MCF 10A (cell line): ENCODE results near the gene NYAP1. TPM values are rescaled to one million over a fixed set of nuclear protein-coding genes. Genes with fewer than 3 reads are reported as not detected.
"Not testable (repeated sequence)": the region's sequence is repeated elsewhere in the genome, so short reads cannot be mapped to it uniquely, and the experiment has no call there.

Experiments used
- BruUV-seq: library from RNA; stranded (reverse); fragments of 400-500 nt; replicated peaks from 2 replicates; lab custom pipeline; 2021; lab: Mats Ljungman, UMichigan
- CTCF ChIA-PET: fragments of 300-600 bp; sonication (Branson Sonifier 250); formaldehyde crosslinking; extraction: SDS; loops from one replicate; lab custom pipeline; 2021; ENCODE audit warnings: antibody characterized with exemption, inconsistent platforms; lab: Yijun Ruan, JAX
- POLR2A ChIA-PET: fragments of 300-600, 350-650 bp; sonication (Branson Sonifier 250); formaldehyde crosslinking; extraction: SDS; loops from one replicate; lab custom pipeline; 2020; ENCODE audit warnings: antibody characterized with exemption, inconsistent platforms; lab: Yijun Ruan, JAX
- DNase-seq: peaks from one replicate; pipeline ENCODE4 v3.0.0-alpha.2; 2018; ENCODE audit not compliant: unreplicated experiment
- H3K27ac Mint-ChIP-seq: one replicate; pipeline ENCODE4 v1.8.0; 2022; ENCODE audit warnings: mild to moderate bottlenecking, low read depth, mixed read lengths; ENCODE audit not compliant: unreplicated experiment
- H3K27me3 Mint-ChIP-seq: one replicate; pipeline ENCODE4 v1.8.0; 2022; ENCODE audit warnings: mixed read lengths; ENCODE audit not compliant: insufficient read depth, unreplicated experiment
- H3K36me3 Mint-ChIP-seq: one replicate; pipeline ENCODE4 v1.8.0; 2022; ENCODE audit warnings: mild to moderate bottlenecking, moderate library complexity, mixed read lengths; ENCODE audit not compliant: insufficient read depth, unreplicated experiment
- H3K4me1 Mint-ChIP-seq: one replicate; pipeline ENCODE4 v1.8.0; 2022; ENCODE audit warnings: mixed read lengths; ENCODE audit not compliant: insufficient read depth, unreplicated experiment
- H3K4me3 Mint-ChIP-seq: one replicate; pipeline ENCODE4 v1.8.0; 2022; ENCODE audit warnings: mild to moderate bottlenecking, moderate library complexity, mixed read lengths; ENCODE audit not compliant: unreplicated experiment
- H3K9me3 Mint-ChIP-seq: one replicate; pipeline ENCODE4 v1.8.0; 2022; ENCODE audit warnings: mixed read lengths; ENCODE audit not compliant: unreplicated experiment
- CTCF ChIP-seq: fragments of 200-600 bp; IDR thresholded peaks from one replicate; pipeline ENCODE4 v1.8.0; 2022; ENCODE audit warnings: antibody characterized with exemption, mild to moderate bottlenecking; ENCODE audit not compliant: unreplicated experiment
- intact Hi-C: fragments of 100-400 bp; cut with micrococcal nuclease; formaldehyde crosslinking; loops from 2 replicates; pipeline ENCODE4 v1.14.1; 2022
- total RNA-seq: library from RNA; stranded (reverse); gene quantifications from 2 replicates; pipeline ENCODE4 v1.2.3, GENCODE V29; 2022

NYAP1 gene
- total RNA-seq, 1 experiment from 2014 or later = 0.21 TPM

GRCh38 chr7:100528108-100528866, 44.6 kb downstream of the NYAP1 start:
- BruUV-seq, H3K27ac Mint-ChIP-seq, H3K4me1 Mint-ChIP-seq, H3K9me3 Mint-ChIP-seq, H3K4me3 Mint-ChIP-seq, intact Hi-C loops, H3K36me3 Mint-ChIP-seq, H3K27me3 Mint-ChIP-seq, DNase-seq: not testable (repeated sequence)
- ChIA-PET CTCF (interaction anchor here (0.6 to 0.8 kb wide), 3 partner anchors 8 to 59 kb away, joined by 3 to 4 read pairs (median 3); no protein-coding TSS in a partner anchor), POLR2A (interaction anchor here (0.8 kb wide), 1 partner anchor 58 kb away, joined by 3 read pairs; the partner anchor contains the start of gene FBXO24)

- Mint-ChIP-seq H3K9me3 (no peaks in the 10 kb centered on the region), H3K27ac (no peak overlapping the region), H3K4me1 (no peaks in the 10 kb centered on the region), H3K4me3 (no peak overlapping the region), H3K27me3 (no peaks in the 10 kb centered on the region), H3K36me3 (no peaks in the 10 kb centered on the region)
- no peak for TF ChIP-seq CTCF
- CTCF ChIA-PET = interaction anchor here (0.7 kb wide), 1 partner anchor 660 kb away, joined by 6 read pairs; no protein-coding TSS in a partner anchor
- DNase-seq = no peak
- intact Hi-C loops = no loop called here
- BruUV-seq = no TSS peak
- POLR2A ChIA-PET = no interaction called here
Observed at GRCh38 chr7:100532165-100533022, 48.7 kb downstream of the NYAP1 start.

- H3K4me3 Mint-ChIP-seq, H3K27ac Mint-ChIP-seq, H3K9me3 Mint-ChIP-seq, BruUV-seq, DNase-seq, H3K27me3 Mint-ChIP-seq, H3K36me3 Mint-ChIP-seq, intact Hi-C loops: not testable (repeated sequence)
- POLR2A ChIA-PET = interaction anchor here (1.4 kb wide), 1 partner anchor 50 kb away, joined by 4 read pairs; the partner anchor contains the start of genes FBXO24 and LRCH4
- CTCF ChIA-PET = interaction anchor here (0.5 to 1.2 kb wide), 4 partner anchors 10 to 89 kb away, joined by 3 to 7 read pairs (median 3); no protein-coding TSS in a partner anchor
- peaks cover 16% of the 10 kb centered on the region for H3K4me1 Mint-ChIP-seq
Observed at GRCh38 chr7:100535982-100536381, 52.3 kb downstream of the NYAP1 start.

- intact Hi-C loops, H3K27ac Mint-ChIP-seq, DNase-seq, H3K36me3 Mint-ChIP-seq, H3K27me3 Mint-ChIP-seq, H3K4me3 Mint-ChIP-seq, POLR2A ChIA-PET, BruUV-seq, H3K9me3 Mint-ChIP-seq: not testable (repeated sequence)
- H3K4me1 Mint-ChIP-seq = peaks cover 22% of the 10 kb centered on the region
- CTCF ChIA-PET = interaction anchor here (1.1 to 1.2 kb wide), 2 partner anchors 9 to 41 kb away, joined by 3 to 7 read pairs; no protein-coding TSS in a partner anchor
Observed at GRCh38 chr7:100536695-100537094, 53.0 kb downstream of the NYAP1 start.

- Mint-ChIP-seq H3K27me3 (no peaks in the 10 kb centered on the region), H3K27ac (peak overlapping the region; percentile 36), H3K4me3 (peak overlapping the region; percentile 81), H3K9me3 (no peaks in the 10 kb centered on the region), H3K36me3 (no peaks in the 10 kb centered on the region), H3K4me1 (peaks cover 28% of the 10 kb centered on the region)
- CTCF ChIA-PET = interaction anchor here (0.5 to 1.5 kb wide), 4 partner anchors 22 to 194 kb away, joined by 3 to 5 read pairs (median 4); no protein-coding TSS in a partner anchor
- intact Hi-C loops = no loop called here
- POLR2A ChIA-PET = interaction anchor here (0.6 to 2.6 kb wide), 13 partner anchors 11 to 1129 kb away, joined by 3 to 20 read pairs (median 4); partner anchors contain the start of genes FBXO24, LRCH4, MEPCE and POP7
- TSS peak; percentile 97 for BruUV-seq
- no peak for DNase-seq
- TF ChIP-seq CTCF = no peak
Observed at GRCh38 chr7:100538348-100538653, 54.6 kb downstream of the NYAP1 start.
